Measurements from ENCODE around the gene SH3BP5.
"Not testable (repeated sequence)": the region's sequence is repeated elsewhere in the genome, so short reads cannot be mapped to it uniquely, and the experiment has no call there.

Gene SH3BP5, protein sequence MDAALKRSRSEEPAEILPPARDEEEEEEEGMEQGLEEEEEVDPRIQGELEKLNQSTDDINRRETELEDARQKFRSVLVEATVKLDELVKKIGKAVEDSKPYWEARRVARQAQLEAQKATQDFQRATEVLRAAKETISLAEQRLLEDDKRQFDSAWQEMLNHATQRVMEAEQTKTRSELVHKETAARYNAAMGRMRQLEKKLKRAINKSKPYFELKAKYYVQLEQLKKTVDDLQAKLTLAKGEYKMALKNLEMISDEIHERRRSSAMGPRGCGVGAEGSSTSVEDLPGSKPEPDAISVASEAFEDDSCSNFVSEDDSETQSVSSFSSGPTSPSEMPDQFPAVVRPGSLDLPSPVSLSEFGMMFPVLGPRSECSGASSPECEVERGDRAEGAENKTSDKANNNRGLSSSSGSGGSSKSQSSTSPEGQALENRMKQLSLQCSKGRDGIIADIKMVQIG

GRCh38 chr3:15332405-15333098 lies at the start of gene SH3BP5:
SH3BP5 (minus strand) TSS chr3:15332586; CDS start chr3:15332408, 178 bp downstream.
- DNase-seq (ENCODE audit: low read depth in 1 of 2, low spot score in 1 of 2): peak; percentile 50 to 59

GRCh38 chr3:15380980-15381890 lies 48.8 kb upstream of the SH3BP5 start:
- no peak for DNase-seq (ENCODE audit: low read depth in 1 of 2, low spot score in 1 of 2)

DNA sequence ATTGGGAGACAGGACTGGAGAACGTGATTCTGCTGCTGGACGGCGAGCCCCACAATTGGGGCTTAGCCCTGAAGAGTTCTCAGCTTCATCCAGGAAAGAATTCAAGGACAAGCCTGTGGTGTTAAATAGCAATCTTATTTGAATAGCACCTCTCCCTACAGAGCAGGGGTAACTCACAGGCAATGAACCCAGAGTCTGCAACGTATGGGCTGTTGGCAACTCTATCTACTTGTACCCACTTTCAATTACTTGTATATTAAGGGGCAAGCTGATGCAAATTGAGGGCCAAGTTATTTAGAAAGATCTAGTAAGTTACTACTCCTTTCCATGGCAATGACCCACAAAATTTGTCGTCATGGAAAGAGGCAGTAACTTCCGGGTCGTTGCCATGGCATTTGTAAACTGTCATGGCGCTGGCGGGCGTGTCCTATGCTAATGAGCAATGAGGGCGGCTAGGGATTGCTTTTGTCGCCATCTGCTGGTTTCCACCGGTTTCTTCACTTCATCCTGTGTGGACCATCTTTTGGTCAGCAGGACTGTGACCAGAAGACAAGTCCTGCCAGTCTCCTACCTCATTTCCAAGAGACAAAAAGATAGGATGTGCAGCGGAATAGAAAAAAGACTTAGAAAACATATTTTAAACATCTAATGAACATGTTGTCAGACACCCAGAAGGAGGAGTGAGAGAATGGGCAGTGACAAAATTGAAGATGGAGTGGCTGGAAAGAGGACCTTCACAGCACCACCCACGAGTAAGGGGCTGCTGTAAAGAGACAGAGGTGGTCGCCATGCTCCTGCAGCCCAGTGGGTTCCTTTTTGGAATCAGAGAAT lies 45.8 kb upstream of the SH3BP5 start:
- peak; percentile 86 to 92 for DNase-seq (ENCODE audit: low read depth in 1 of 2, low spot score in 1 of 2)

DNA sequence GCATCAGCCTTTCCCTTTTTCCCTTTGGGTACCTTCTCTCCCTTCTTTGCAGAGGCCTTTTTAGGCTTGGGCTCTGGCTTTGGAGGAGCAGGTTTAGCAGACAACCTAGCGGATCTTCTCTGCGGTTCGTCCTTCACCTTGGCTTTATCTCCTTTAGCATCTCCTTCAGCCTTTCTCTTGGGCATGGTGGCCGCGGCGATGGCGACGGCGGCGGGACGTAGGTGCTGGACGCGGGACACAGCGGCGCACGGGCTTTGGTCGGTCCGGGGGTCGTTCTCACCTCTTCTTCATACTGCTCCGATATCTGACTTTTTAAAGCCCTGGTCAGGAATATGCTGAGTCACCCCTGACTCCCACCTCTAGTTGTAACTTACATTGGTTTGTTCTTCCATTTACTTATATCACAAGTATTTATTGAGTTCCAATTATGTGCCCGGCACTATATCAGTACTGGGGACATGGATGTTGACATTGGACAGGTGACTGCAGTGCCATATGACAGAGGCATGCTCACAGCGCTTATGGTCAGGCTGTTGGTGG lies 43.1 kb upstream of the SH3BP5 start:
- no peak for DNase-seq (ENCODE audit: low read depth in 1 of 2, low spot score in 1 of 2)

- no peak for DNase-seq (ENCODE audit: low read depth in 1 of 2, low spot score in 1 of 2)
Measured at GRCh38 chr3:15372918-15373317, 40.5 kb upstream of the SH3BP5 start.

DNA sequence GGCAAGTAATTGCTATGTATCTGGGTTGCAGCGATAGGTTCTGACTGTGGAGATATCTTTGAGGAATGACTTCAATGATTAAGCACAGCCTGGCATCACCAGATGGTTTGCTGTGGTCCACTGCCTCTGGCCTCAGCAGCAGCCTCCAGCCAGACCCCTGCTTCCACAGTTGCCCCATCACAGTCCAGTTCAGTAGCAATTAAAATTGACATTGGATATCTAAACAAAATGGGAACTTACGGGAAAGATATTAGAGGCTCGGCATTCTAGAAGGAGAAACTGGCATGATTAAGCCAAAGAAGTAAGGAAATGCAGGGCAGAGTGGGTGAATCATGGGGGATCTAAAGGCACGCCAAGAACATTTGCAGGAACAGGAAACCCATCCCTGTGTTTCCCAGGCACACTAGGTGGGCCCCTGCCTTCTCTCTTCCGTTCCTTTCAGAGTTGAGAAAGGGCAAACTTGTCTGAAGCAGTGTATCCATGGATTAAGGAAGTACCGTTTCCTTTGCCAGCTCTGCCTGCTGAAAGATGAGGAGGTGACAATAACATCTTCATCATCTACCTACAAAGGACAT lies 36.3 kb upstream of the SH3BP5 start:
- no peak for DNase-seq (ENCODE audit: low read depth in 1 of 2, low spot score in 1 of 2)

- DNase-seq (ENCODE audit: low read depth in 1 of 2, low spot score in 1 of 2): no peak
Measured at GRCh38 chr3:15367059-15367458, 34.7 kb upstream of the SH3BP5 start.

- DNase-seq (ENCODE audit: low read depth in 1 of 2, low spot score in 1 of 2): not testable (repeated sequence)
Measured at GRCh38 chr3:15364078-15364477, 31.7 kb upstream of the SH3BP5 start.

GRCh38 chr3:15361494-15362214 lies 29.3 kb upstream of the SH3BP5 start:
- peak in 1 of 2 donors; percentile 30 for DNase-seq (ENCODE audit: low read depth in 1 of 2, low spot score in 1 of 2)

DNA sequence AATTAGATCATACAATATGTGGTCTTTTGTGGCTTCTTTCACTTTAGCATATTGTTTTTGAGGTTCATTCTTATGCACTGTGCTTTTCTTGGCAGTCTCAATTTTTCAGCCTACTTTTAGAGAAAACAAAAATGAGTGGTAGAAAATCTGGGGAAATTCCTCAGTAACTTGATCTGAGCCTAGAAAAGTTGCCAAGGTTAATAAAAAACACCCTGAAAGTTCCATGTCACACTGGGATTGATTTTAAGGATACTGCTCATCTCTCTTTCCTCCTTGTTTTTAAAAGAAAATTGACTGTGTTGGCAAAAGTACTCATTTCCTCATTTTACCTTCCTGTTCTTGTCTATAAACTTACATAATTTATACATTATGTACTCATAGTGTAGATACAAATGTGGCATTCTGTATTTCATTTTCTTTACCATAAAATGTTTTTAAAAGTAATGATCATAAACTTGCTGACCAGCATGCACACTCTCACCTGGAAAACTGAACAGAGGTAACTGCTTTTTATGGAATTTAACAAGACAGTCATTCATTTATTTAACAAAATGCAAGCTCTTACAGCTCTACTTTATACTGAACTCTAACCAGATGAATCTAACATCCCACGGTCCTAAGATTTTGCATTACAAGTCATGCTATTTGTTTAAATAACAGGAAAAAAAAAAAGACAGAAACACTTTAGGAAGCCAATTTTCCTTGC lies 28.6 kb upstream of the SH3BP5 start:
- DNase-seq (ENCODE audit: low read depth in 1 of 2, low spot score in 1 of 2): no peak

DNA sequence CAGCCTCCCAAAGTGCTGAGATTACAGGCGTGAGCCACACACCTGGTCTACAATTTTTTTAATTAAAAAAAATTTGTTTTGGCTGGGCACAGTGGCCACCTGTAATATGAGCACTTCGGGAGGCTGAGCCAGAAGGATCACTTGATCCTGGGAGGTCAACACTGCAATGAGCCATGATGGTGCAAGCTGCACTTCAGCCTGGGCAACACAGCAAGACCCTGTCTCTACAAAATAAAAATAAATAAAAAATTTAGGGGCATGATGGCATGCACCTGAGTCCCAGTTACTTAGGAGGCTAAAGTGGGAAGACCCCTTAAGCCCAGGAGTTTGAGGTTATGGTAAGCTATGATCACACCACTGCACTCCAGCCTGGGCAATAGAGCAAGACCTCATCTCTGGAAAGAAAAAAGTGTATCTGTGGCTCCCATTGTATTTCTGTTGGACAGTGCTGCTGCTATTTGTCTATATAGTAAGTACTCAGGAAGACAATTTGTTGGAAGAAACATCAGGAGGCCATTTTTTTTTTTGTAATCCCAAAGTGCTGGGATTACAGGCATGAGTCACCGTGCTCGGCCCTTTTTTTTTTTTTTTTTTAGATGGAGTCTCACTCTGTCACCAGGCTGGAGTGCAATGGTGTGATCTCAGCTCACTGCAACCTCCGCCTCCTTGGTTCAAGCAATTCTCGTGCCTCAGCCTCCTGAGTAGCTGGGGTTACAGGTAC lies 27.5 kb upstream of the SH3BP5 start:
- DNase-seq (ENCODE audit: low read depth in 1 of 2, low spot score in 1 of 2): no peak

DNA sequence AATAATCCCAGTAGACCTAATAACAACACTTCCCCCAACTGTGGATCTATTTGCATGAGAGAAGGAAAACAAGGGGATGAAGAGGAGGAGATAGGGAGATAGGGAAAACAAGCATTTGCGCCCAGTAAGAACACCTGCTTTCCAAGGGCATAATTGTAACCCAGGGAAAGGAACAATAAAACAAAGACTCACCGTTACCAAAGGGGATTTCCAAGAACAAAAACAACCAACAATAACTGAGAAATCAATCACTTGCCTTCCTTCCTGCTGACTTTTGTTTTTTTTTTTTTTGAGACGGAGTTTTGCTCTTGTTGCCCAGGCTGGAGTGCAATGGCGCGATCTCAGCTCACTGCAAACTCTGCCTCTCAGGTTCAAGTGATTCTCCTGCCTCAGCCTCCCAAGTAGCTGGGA lies 24.3 kb upstream of the SH3BP5 start:
- DNase-seq (ENCODE audit: low read depth in 1 of 2, low spot score in 1 of 2): not testable (repeated sequence)

DNA sequence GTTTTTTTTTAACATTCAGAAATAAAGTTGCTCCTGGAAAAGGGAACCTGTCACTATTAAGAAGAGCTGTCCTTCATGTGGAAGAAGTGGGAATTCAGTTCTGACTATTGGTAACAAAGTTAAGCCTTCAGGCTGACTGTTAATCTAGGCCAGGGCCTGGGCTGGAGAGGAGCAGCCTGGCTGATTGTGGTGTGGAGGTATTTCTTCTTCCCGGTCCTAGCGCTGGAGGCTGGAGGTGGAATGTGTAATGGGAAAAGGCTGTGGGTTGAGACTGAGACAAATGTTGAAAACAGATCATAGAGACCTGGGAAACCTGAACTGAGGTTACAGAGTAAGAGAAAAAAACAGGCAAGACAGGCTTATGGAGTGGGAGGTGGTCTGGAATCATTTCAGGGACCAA lies 23.8 kb upstream of the SH3BP5 start:
- DNase-seq (ENCODE audit: low read depth in 1 of 2, low spot score in 1 of 2): no peak

- no peak for DNase-seq (ENCODE audit: low read depth in 1 of 2, low spot score in 1 of 2)
Measured at GRCh38 chr3:15355086-15355485, 22.7 kb upstream of the SH3BP5 start.

DNA sequence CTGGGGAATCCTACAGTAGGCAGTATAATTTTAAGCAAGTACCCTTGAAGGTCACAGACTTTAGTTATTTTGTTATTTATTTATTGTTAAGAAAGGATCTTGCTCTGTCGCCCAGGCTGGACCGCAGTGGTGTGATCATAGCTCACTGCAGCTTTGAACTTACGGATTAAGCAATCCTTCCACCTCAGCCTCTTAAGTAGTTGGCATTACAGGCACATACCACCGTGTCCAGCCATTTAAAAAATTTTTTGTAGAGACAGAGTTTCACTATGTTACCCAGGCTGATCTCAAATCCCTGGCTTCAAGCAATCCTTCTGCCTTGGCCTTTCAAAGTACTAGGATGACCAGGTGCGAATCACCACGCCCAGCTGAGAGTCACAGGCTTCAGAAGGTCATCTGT lies 22.1 kb upstream of the SH3BP5 start:
- no peak for DNase-seq (ENCODE audit: low read depth in 1 of 2, low spot score in 1 of 2)

GRCh38 chr3:15350141-15350540 lies 17.8 kb upstream of the SH3BP5 start:
- DNase-seq (ENCODE audit: low read depth in 1 of 2, low spot score in 1 of 2): no peak

- not testable (repeated sequence) for DNase-seq (ENCODE audit: low read depth in 1 of 2, low spot score in 1 of 2)
Measured at GRCh38 chr3:15349438-15349837, 17.1 kb upstream of the SH3BP5 start.

- DNase-seq (ENCODE audit: low read depth in 1 of 2, low spot score in 1 of 2): no peak
Measured at GRCh38 chr3:15348246-15348645, 15.9 kb upstream of the SH3BP5 start.
